HG02870 (cell line): ENCODE measurements around the gene DPP6.

Experiments used
- ATAC-seq: cut with Tn5 transposase; IDR thresholded peaks from one replicate; pipeline ENCODE4 v1.9.1; 2021; ENCODE audit warnings: mild to moderate bottlenecking, moderate library complexity; ENCODE audit not compliant: unreplicated experiment

Gene DPP6

GRCh38 chr7:154781369-154782303, 729.4 kb downstream of the DPP6 start:
- ATAC-seq = no peak

- no peak for ATAC-seq
Observed at GRCh38 chr7:154783281-154783909, 731.2 kb downstream of the DPP6 start.

GRCh38 chr7:154785898-154786297, 733.7 kb downstream of the DPP6 start:
- no peak for ATAC-seq

GRCh38 chr7:154789404-154789803, 737.2 kb downstream of the DPP6 start:
- no peak for ATAC-seq

GRCh38 chr7:154791611-154792010, 739.4 kb downstream of the DPP6 start:
- ATAC-seq = no peak

GRCh38 chr7:154792436-154793055, 740.3 kb downstream of the DPP6 start:
- no peak for ATAC-seq

GRCh38 chr7:154794147-154794780, 742.1 kb downstream of the DPP6 start:
- ATAC-seq = peak; percentile 45

GRCh38 chr7:154795014-154795413, 742.8 kb downstream of the DPP6 start:
- no peak for ATAC-seq

- no peak for ATAC-seq
Observed at GRCh38 chr7:154795437-154795836, 743.2 kb downstream of the DPP6 start.

GRCh38 chr7:154804449-154804848, 752.3 kb downstream of the DPP6 start:
- ATAC-seq = no peak

GRCh38 chr7:154812027-154812426, 759.8 kb downstream of the DPP6 start:
- no peak for ATAC-seq

GRCh38 chr7:154817224-154817896, 765.2 kb downstream of the DPP6 start:
- ATAC-seq = no peak

- no peak for ATAC-seq
Observed at GRCh38 chr7:154827007-154827406, 774.8 kb downstream of the DPP6 start.

- no peak for ATAC-seq
Observed at GRCh38 chr7:154832557-154833138, 780.5 kb downstream of the DPP6 start.

GRCh38 chr7:154836021-154836448, 783.8 kb downstream of the DPP6 start:
- no peak for ATAC-seq

- no peak for ATAC-seq
Observed at GRCh38 chr7:154837087-154837486, 784.9 kb downstream of the DPP6 start.

- ATAC-seq = peak; percentile 89
Observed at GRCh38 chr7:154837622-154838021, 785.4 kb downstream of the DPP6 start.

GRCh38 chr7:154840086-154840485, 787.9 kb downstream of the DPP6 start:
- ATAC-seq = no peak

GRCh38 chr7:154841731-154842331, 789.6 kb downstream of the DPP6 start:
- no peak for ATAC-seq

GRCh38 chr7:154842591-154842990, 790.4 kb downstream of the DPP6 start:
- no peak for ATAC-seq
